Hematopoietic multipotent progenitor cell treated with erythropoietin and hydrocortisone succinate and interleukin-3 and kit ligand, for 4 days (in vitro differentiated cells): ENCODE measurements around the gene CCL5.

Source experiments
- DNase-seq: peaks from one replicate; pipeline ENCODE4 v3.0.0-alpha.2; 2015

Gene CCL5

DNA sequence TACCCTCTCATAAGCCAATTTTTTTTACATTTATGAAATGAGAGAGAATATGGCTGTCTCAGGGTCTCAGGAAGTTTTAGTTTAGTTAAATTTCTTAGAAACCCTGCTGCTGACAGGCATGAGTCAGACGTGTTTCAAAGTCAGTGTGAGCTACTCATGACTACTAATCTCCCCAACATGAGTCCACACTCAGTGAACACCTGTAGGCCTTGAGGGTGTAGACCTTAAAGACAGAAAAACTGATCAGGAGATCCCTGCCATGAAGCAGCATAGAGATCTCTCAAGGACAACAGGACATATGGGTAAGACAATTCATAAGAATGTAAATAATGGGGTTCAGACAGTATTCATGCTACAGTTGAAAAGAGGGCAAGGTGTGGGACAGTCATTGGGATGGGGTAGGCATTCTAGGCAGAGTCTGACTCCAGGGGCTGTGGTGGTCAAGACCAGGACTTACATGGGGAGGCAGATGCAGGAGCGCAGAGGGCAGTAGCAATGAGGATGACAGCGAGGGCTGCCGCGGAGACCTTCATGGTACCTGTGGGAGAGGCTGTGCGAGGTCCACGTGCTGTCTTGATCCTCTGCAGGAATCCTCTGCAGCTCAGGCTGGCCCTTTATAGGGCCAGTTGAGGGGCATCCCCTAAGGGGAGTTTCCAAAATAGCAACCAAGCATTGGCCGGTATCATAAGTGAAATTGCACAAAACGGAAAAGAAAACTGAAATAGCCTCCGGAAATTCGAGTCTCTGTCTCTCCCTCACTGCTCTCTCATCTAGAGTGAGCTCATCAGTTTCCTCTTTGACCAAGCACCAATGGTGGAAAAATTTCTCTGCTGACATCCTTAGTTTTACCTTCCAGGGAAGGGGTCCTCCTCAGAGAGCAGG is at the start of gene CCL5:
CCL5 (minus strand) TSS at position 588 of the 882 bp plus-strand sequence.
- no peak for DNase-seq

DNA sequence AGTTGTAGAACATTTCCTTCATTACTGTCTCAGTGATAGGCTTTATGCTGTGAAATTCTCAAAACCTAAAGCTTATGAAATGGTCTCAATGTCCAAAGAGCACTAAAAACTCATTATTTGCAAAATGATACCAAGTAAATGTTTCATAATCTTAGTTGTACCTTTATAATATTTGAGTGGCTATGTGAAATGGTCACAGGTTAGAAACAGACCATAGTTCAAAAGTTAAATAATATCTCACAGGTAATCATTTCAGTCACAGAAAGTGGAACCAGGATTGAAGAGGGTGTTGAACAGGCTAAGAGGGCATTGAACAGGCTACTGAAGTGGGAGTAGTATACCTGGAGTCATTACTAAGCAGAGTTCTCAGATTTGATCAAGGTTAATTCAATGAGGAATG is 47.6 kb upstream of the CCL5 start:
- no peak for DNase-seq

DNA sequence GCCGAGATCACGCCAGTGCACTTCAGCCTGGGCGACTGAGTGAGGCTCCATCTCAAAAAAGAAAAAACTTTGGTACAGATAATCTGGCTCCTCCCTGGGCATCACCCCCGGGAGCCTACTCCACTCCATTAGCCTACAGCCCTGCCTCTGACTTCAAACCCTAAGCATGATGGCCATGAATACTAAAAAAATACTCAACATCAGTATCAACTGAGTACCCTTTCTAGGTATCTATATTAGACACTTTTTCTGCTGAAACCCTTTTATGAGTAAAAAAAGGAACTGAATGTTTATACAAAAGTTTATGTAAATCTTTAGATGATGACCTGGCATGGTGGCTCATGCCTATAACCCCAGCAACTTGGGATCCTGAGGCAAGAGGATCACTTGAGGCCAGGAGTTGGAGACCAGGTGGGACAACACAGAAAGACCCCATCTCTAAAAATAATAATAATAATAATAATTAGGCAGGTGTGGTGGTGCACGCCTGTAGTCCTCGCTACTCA is 43.5 kb upstream of the CCL5 start:
- no peak for DNase-seq

DNA sequence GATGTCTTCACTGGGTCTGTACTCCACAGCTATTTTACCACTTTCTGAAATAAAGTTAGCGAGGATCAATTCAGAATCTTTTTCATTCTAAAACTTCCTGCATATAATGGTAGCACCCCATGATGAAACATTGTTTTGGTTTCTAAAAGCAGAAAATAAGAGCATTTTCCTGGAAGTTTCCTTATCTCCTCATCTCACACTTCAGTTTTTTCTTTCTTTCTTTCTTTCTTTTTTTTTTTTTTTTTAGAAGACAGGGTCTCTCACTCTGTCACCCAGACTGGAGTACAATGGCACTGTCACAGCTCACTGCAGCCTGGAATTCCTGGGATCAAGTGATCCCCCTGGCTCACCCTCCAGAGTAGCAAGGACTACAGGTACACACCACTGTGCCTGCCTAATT is 40.1 kb upstream of the CCL5 start:
- DNase-seq, result no peak

DNA sequence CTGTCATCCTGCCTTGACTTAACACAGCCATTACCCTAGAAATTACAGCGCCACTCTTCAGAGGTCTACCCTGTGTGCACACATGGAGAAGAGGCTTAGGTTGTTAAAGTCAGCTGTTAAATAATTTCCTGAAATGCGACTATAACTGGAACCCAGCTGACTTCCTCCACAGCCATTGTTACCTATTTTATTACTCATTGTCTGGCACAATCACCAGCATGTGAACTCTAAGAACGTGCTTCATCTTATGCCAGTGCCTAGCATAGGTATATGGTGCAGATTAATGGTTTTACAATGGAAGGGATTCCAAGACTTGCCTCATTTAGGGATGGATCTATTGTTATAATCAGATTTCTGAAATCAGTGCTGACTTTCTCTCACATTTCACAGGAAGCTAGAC is 38.5 kb upstream of the CCL5 start:
- no peak for DNase-seq

DNA sequence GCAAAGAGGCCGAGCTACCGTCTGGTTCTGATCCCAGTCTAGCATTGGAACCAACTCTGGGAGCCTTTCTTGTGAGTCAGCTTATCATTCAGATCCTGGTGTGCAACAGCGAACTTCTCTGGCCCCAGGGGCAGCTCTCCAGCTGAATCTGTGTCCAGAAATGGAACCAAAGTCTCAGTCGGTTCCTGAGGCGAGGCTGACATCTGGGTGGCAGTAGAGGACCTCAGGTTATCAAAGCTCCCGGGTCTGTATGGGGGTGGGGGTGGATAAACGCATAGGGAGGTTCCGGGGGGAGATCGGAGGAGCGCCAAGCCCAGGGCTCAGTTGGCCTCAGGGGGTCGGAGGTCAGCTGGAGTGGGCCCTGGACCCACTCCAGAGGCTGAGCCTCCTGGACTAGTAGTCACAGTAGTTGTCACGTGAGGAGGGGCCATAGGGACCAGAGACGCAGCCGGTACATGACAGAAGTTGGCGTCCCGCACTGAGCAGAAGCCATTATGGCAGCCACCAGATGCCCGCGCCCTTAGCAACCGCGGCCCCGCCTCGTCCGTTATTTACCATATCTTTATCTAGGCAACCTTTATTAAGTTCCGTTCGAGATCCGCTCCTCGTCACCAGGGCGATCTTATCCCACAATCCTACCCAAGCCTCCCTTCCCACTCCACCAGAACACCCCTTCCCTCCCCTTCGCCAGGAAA is 37.5 kb upstream of the CCL5 start:
- DNase-seq, result no peak

DNA sequence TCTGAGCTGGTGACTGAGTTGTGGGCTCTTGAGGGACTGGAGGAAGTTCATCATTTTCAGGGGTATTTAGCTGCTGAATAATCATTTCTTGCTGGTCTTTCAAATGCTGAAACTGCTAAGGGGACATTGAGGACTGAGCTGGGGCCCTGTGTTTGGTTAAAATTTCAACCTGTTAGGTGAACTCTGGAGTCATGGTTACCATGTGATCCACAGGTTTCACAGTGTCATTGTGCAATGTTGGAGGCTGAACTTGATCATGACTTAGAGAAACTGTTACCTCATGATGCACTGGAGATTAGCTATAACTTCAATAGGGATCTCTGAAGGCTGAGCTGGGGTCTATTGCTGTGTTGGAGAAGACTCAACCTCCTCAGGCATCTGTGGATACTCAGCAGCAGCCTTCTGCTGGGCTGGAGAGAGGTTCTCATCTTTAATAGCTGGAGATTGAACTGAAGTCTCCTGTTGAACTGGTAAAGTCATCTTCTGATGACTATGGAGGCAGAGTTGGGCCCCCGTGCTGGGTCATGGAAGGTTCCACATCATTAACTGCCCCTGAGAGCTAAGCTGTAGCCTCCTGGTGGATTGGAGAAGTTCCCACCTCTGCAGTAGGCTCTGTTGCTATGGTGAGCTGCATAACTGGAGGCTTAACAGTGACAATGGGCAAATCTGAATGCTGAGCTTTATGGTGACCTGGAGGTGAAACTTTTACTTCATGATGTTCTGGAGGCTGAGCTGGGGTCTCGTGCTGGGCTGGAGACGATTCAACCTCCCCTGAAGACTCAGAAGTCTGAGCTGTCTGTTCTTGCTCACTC is 35.2 kb upstream of the CCL5 start:
- DNase-seq, result no peak

DNA sequence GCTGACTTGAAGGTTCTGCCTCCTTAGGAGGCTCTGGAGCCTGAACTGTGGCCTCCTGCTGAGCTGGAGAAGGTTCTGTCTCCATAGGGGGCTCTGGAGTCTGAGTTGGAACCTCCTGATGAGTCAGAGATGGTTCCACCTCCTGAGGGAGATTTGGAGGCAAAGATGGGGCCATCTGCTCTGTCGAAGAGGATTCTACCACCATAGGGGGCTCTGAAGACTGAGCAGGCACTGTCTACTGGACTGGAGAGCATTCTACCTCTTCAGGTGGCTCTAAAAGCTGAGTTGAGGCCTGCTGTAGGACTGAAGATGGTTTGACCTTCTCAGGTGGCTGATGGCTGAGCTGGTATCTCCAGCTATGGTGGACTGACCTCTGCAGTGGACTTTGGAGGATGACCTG is 34.2 kb upstream of the CCL5 start:
- DNase-seq, result no peak

DNA sequence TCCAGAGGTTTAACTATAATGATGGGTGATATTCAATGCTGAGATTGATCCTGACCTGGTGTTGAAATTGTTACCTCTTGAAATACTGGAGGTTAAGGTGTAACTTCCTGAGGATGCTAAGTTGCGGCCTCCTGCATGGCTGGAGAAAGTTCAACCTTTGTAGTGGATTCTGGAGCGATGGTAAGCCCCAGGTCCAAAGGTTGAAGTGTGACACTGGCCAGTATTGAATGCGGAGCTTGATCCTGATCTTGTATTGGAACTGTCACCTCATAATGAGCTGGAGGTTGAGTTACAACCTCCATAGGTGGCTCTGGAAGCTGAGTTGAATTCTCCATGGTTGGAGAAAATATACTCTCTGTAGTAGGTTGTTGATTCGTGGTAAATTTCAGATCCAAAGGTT is 33.4 kb upstream of the CCL5 start:
- no peak for DNase-seq

DNA sequence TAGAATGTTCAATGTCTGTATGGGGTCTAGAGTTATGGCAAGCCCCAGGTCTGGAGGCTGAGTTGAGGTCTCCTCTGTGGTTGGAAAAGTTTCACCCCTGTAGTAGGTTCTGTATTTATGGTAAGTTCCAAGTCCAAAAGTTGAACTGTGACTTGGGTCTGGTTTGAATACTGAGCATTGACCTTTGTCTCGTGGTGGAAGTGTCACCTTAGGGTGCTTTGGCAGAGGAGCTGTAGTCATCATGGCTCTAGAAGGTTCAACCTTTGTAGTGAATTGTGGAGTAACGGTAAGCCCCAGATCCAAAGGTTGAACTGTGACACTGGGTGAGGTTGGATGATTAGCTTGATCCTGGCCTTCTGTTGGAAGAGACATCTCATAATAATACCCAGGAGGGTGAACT is 32.8 kb upstream of the CCL5 start:
- DNase-seq, result no peak

DNA sequence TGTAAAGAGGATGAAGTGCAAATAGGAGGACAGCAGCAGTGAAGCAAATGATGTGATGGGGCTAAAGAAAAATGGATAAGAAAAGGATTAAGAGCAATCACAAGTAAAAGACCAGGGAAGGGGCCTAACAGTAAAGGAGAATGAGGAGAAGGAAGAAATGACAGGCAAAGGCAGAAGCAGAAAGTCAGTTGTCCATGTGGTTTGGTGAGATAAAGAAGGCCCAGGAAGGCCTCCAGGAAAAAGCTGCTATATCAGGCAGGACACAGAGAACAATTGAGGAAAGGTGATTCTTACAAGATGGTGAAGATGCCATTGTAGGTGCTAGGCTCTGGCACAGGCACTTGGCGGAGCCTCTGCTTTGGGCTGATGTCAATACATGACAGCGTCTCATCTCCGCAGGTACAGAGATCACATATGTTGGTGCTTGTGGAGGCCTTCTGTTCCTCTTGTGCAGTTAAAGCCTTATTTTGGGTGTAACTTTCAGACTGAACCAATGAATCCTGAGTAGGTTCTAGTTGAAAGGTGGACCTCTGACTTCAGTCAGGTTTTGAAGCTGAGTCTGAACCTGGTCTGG is 32.3 kb upstream of the CCL5 start:
- peak; percentile 67 for DNase-seq

DNA sequence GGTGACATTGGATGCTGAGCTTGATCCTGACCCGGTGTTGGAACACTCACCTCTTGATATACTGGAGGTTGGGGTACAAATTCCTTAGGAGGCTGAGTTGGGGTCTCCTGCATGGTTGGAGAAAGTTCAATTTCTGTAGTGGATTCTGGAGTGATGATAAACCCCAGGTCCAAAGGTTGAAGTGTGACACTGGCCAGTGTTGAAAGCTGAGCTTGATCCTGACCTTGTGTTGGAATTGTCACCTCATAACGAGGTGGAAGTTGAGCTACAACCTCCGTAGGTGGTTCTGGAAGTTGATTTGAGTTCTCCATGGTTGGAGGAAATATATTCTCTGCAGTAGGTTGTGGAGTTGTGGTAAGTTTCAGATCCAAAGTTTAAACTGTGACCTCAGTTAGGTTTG is 29.2 kb upstream of the CCL5 start:
- DNase-seq, result no peak

DNA sequence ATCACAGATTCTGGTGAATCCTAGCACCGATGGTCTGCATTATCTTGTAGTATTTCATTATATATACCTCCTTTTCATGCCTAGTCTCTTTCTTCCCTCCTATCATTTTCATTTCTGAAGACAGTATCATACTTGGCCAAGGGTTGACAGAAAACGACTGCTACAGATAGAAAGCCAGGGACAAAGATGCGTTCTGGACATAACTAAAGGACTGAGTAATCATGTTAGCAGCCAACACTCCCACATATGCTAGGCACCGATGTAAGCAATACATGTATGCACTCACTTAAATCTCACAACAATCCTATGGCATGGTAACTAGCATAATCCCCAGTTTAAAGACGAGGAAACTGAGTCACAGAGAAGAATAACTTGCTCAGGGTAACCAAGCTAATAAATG is 27.5 kb upstream of the CCL5 start:
- no peak for DNase-seq

DNA sequence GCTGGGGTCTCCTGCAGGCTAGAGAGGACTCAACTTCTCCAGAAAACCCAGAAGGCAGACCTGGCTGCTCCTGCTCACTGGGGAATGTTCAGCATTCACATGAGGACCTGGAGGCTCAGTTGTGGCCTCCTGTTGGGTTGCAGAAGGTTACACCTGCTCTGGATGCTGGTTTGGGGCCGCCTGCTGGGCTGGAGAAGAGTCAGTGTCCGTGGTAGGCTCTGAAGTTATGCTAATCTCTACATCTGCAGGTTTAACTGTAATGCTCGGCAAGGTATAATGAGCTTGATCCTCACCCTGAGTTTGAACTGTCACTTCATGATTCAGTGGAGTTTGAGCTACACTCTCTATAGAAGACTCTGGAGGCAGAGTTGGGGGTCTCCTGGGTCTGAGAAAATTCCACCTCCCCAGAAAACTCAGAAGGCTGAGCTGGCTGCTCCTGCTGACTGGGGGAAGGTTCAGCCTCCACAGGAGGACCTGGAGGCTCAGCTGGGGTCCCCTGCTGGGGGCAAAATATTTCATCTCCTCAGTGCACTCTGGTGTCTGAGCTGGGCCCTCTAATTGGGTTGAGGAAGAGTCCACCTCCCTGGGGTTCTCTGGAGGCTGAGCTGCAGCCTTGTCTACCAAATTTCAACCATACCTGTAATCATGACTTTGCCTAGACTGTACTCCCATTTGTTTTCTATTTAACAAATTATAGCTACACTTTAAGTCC is 26.9 kb upstream of the CCL5 start:
- no peak for DNase-seq

DNA sequence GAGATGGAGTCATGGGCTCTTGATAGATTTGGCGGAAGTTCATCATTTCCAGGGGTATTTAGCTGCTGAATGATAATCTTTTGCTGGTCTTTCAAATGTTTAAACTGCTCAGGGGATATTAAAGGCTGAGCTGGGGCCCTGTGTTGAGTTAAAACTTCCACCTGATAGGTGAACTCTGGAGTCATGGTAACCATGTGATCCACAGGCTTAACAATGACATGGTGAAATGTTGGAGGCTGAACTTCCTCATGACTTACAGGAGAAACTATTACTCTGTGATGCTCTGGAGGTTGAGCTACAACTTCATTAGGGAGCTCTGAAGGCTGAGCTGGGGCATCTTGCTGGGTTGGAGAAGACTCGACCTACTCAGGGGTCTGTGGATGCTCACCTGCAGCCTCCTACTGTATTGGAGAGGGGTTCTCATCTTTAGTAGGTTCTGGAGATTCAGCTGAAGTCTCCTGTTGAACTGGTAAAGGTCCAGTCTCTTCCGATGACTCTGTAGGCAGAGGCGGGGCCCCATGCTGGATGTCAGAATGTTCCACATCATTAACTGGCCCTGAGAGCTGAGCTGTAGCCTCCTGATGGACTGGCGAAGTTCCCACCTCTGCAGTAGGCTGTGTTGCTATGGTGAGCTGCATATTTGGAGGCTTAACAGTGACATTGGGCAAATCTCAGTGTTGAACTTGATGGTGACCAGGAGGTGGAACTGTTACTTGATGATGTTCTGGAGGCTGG is 26.2 kb upstream of the CCL5 start:
- DNase-seq, result no peak

DNA sequence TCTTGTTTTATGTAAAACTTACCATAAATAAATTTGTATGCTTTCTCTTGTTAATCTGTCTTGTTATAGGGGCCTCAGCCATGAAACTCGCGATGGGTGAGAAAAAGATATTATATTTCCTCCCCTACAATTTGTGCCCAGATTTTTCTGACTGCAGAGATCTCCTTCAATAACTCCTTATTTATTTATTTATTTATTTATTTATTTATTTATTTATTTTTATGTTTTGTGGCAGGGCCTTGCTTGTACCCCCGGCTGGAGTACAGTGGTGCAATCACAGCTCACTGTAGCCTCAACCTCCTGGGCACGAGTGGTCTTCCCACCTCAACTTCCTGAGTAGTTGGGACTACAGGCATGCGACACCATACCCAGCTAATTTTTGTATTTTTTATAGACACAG is 23.3 kb upstream of the CCL5 start:
- no peak for DNase-seq

DNA sequence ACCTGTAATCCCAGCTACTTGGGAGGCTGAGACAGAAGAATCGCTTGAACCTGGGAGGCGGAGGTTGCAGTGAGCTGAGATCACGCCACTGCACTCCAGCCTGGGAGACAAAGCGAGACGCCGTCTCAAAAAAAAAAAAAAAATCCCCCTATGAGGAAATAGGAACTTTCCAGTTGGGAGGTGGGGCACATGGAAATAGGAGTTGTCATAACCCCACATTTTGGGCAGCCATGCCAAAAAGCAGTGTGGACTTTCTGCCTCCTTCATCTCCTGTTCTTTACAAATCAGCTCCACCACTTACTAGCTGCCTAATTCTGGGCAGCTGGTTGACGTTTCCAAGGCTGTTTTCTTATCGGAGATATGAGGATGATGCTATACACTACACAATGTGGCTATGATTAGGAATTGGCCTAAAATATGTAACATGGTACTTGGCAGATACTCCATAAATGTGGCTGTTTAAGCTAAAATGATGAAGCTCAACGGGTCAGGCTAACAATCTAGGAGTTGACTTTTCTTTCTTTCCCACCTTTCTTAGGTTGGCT is 21.5 kb upstream of the CCL5 start:
- no peak for DNase-seq

DNA sequence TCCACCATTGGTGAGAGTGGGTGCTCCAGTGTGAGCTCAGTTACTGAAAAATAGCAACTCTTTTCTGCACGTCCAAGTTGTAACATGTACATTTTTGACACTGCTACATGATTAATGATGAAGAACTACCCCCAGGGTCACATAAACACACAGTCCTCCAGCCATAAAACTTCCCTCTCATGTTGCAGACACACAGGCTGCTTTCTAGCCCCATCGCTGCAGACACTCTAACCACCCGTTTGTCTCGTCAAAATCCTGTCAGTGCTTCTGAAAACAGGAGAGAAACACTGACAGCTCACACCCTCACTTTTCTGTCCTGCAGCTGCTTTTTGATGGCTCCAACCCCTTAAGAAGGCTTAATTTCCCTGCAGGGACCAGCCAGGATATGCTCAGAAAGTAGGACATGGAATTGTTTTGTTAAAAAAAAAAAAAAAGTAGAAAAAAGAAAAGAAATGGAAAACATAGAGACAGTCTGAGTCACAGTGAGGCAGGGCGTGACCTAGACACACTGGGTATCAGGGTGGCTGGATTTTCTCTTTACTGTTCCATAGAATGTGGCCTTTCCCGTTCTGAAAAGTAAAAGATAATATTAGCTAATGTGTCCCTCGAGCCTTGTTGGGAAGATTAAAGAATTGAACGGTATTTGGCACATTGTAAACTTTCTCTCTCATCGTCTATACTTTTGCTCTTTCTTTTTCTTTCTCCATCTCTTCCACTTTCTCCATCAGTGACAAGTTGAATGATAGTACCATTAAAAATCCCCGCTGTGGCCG is 20.7 kb upstream of the CCL5 start:
- DNase-seq, result no peak

DNA sequence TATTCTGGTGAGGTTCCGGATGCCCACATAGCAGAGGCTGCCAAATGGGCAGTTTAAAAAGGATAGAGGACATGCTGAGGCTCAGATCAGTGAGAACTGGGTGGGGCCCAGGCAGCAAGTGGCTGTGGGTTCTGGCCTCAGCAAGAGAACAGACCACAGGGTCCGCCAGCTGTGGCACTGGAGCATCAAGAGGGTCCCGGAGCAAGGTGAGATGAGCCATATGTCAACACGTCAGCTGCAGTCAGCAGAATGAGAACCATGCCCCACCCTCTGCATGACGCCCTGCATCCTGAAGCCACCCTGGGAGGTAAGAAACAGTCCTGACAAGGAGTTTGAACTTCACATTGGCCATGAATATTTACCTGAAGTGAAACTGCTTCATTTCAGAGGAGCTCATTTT is 20.1 kb upstream of the CCL5 start:
- no peak for DNase-seq

DNA sequence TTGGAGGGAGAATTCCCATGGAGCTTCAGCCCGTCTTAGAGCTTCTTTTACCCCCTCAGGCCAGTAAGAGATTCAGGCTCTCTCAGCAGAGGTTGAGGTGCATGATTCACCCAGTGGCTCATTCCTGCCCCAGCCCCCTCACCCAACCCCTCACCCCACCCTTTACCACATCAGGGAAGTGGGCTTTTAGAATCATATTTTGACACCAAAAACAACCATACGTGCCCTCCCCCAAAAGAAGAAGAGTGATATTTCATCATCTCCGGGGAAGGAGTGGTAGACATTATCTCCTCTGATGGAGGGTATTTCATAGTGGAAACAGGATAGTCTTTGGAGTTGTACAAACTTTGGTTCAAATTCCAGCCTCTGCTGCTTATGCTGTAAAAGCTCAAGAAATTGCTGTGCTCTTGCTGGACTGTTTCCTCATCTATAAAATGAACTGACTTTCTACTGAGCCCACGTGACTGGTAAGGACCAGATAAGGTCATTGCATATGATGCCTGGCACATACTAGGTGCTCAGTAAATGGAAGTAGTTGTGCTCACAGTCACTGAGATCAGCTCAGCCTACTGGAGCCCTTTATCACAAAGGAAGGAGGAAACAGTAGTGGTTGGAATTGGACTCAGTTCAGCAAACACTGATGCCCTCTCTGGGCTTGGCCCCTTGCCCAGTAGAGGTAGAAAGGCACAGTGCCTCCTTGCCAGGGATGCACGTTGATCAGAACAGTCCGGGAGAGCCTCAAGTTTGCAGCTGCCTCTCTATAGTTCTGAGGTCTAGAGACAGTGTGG is 18.3 kb upstream of the CCL5 start:
- DNase-seq, result peak; percentile 83
